GM21423 (cell line): ENCODE data around the gene PPIP5K1.
"Not testable (repeated sequence)": the region's sequence is repeated elsewhere in the genome, so short reads cannot be mapped to it uniquely, and the experiment has no call there.

Experiments
- ATAC-seq: cut with Tn5 transposase; IDR thresholded peaks from one replicate; pipeline ENCODE4 v1.9.1; 2021; ENCODE audit warnings: mild to moderate bottlenecking, moderate library complexity; ENCODE audit not compliant: unreplicated experiment

PPIP5K1 gene

DNA sequence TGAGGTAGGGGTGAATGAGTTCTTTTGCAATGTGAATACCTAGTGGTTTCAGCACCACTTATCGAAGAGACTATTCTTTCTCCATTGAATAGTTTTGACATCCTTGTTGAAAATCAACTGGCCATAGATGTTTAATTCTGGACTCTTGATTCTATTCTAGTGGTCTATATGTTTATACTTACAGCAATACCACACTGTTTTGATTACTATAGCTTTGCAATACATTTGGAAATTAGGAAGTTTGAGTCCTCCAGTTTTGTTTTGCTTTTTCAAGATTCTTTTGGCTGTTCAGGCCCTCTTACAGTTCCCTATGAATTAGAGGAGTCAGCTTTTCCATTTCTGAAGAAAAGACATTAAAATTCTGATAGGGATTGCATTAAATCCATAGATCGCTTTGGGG, 42.5 kb downstream of the PPIP5K1 start:
- no peak for ATAC-seq

- no peak for ATAC-seq
Observed at GRCh38 chr15:43545426-43545825, 44.6 kb downstream of the PPIP5K1 start.

GRCh38 chr15:43544266-43544665, 45.7 kb downstream of the PPIP5K1 start:
- no peak for ATAC-seq

DNA sequence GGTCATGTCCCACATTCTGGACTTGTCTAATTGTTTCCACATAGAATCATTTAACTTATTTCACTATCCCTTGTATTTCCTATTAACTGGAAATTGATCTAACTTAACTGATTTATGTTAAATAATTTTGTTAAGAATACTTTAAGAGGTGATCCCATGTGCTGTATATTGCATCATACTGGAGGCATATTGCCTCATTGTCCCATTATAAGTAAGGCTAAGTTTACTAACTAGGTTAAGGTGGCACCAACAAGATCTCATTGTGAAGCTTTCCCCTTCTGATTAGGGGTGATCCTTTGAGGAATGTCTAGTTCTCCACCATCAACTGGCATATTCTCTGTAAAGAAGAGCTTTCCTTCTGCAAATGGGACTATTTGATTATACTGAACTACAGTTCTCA, 48.2 kb downstream of the PPIP5K1 start:
- no peak for ATAC-seq

GRCh38 chr15:43538091-43538490, 51.9 kb downstream of the PPIP5K1 start:
- no peak for ATAC-seq

DNA sequence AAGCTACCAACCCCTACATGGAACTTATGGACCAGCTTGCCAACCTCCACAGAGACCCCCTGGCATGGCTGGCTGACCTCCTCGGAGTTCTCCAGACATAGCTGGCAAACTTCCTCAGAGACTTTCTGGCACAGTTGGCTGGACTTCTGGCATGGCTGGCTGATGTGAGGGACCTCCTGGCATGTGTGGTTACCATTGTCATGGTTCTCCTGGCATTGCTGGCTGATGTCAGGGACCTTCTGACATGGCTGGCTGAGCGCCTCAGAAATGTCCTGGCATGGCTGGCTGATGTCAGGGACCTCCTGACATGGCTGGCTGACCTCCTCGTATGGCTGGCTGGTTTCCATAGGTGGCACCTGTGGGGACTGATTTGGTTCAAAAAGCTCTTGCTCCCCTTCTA, 55.1 kb downstream of the PPIP5K1 start:
- ATAC-seq = no peak

- ATAC-seq = not testable (repeated sequence)
Observed at GRCh38 chr15:43532826-43533225, 57.2 kb downstream of the PPIP5K1 start.

DNA sequence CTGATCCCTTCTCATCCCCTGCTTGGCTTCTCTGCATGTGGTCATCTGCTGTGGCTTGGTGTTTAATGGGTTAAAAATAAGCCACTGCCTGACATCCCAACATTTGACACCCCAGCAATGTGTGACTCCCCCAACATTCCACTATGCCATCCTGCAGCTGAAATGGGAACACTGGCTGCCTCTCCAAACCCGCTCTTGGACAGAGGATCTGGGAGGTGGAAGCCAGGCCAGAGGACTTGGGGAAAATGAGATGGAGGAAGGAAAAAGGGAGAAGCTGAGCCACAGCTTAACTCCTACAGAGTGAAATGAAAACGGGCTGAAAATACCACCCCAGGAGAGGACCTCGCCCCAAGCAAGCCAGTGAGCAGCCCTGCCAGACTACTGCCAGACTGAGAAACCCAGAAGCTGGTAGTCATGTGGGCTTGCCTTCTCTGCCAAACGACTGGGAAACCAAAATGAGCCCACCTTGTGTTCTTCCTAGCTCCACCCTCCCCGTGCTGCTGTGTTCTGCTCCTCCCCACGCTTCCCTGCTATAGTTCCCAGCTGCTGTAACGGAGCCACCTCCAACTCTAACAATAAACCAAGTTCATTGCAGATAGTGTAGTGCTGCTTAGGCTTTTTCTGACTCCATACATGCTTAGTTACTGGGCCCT, 58.9 kb downstream of the PPIP5K1 start:
- no peak for ATAC-seq

DNA sequence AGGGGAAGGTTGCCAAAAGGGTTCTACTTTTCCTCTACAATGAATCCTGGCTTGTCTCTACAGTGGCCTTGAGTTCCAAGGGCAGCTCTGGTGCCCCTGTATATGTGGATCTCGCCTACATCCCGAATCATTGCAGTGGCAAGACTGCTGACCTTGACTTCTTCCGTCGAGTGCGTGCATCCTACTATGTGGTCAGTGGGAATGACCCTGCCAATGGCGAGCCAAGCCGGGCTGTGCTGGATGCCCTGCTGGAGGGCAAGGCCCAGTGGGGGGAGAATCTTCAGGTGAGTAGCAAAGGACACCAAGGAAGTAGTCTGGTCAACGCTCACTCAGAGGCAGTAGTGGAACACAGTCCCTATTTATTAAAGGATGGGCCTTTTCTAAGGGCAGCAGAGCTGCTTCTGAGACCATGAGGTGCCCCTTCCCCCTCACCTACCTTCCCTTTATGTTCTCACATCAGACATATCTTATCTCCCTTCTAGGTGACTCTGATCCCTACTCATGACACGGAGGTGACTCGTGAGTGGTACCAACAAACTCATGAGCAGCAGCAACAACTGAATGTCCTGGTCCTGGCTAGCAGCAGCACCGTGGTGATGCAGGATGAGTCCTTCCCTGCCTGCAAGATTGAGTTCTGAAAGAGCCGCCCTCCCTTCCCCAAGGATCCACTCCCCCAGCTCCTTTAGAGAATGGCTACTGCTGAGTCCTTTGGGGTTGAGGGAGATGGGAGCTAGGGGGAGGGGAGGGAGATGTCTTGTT, 60.2 kb downstream of the PPIP5K1 start:
- ATAC-seq = no peak

- ATAC-seq = no peak
Observed at GRCh38 chr15:43529141-43529540, 60.9 kb downstream of the PPIP5K1 start.

DNA sequence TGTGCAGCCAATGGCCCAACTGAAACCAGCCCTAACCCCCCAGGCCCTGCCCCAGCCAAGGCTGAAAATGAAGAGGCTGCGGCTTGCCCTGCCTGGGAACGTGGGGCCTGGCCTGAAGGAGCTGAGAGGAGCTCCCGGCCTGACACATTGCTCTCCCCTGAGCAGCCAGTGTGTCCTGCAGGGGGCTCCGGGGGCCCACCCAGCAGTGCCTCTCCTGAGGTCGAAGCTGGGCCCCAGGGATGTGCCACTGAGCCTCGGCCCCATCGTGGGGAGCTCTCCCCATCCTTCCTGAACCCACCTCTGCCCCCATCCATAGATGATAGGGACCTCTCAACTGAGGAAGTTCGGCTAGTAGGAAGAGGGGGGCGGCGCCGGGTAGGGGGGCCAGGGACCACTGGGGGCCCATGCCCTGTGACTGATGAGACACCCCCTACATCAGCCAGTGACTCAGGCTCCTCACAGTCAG, 61.4 kb downstream of the PPIP5K1 start:
- ATAC-seq = no peak

- no peak for ATAC-seq
Observed at GRCh38 chr15:43527802-43528541, 62.0 kb downstream of the PPIP5K1 start.

GRCh38 chr15:43527016-43527801, 62.8 kb downstream of the PPIP5K1 start:
- no peak for ATAC-seq

- no peak for ATAC-seq
Observed at GRCh38 chr15:43526261-43526930, 63.6 kb downstream of the PPIP5K1 start.

DNA sequence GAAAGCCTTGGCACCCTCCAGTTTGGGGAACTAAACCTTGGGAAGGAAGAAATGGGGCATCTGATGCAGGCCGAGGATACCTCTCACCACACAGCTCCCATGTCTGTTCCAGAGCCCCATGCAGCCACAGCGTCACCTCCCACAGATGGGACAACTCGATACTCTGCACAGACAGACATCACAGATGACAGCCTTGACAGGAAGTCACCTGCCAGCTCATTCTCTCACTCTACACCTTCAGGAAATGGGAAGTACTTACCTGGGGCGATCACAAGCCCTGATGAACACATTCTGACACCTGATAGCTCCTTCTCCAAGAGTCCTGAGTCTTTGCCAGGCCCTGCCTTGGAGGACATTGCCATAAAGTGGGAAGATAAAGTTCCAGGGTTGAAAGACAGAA, 64.9 kb downstream of the PPIP5K1 start:
- no peak for ATAC-seq

DNA sequence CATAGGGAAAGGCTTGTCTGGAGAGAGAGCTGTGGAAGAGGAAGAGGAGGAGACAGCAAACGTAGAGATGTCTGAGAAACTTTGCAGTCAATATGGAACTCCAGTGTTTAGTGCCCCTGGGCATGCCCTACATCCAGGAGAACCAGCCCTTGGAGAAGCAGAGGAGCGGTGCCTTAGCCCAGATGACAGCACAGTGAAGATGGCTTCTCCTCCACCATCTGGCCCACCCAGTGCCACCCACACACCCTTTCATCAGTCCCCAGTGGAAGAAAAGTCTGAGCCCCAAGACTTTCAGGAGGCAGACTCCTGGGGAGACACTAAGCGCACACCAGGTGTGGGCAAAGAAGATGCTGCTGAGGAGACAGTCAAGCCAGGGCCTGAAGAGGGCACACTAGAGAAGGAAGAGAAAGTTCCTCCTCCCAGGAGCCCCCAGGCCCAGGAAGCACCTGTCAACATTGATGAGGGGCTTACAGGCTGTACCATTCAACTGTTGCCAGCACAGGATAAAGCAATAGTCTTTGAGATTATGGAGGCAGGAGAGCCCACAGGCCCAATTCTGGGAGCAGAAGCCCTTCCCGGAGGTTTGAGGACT, 65.7 kb downstream of the PPIP5K1 start:
- ATAC-seq = no peak

DNA sequence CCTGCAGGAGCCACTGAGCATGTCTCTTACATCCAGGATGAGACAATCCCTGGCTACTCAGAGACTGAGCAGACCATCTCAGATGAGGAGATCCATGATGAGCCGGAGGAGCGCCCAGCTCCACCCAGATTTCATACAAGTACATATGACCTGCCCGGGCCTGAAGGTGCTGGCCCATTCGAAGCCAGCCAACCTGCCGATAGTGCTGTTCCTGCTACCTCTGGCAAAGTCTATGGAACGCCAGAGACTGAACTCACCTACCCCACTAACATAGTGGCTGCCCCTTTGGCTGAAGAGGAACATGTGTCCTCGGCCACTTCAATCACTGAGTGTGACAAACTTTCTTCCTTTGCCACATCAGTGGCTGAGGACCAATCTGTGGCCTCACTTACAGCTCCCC, 66.4 kb downstream of the PPIP5K1 start:
- no peak for ATAC-seq

DNA sequence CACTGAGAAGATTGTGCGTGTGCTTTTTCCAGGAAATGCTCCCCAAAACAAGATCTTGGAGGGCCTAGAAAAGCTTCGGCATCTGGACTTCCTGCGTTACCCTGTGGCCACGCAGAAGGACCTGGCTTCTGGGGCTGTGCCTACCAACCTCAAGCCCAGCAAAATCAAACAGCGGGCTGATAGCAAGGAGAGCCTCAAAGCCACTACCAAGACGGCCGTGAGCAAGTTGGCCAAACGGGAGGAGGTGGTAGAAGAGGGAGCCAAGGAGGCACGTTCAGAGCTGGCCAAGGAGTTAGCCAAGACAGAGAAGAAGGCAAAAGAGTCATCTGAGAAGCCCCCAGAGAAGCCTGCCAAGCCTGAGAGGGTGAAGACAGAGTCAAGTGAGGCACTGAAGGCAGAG, 67.8 kb downstream of the PPIP5K1 start:
- ATAC-seq = no peak

GRCh38 chr15:43521419-43521818, 68.6 kb downstream of the PPIP5K1 start:
- no peak for ATAC-seq

GRCh38 chr15:43520138-43520537, 69.9 kb downstream of the PPIP5K1 start:
- no peak for ATAC-seq
